DMS114 treated with DMSO at 0.1 percent for 48 hours (cell line): Measurements from ENCODE around the gene TSACC.

Source experiments
- DNase-seq: peaks from one replicate; lab custom pipeline; 2025; ENCODE audit not compliant: unreplicated experiment; lab: John Stamatoyannopoulos, UW

Gene TSACC

DNA sequence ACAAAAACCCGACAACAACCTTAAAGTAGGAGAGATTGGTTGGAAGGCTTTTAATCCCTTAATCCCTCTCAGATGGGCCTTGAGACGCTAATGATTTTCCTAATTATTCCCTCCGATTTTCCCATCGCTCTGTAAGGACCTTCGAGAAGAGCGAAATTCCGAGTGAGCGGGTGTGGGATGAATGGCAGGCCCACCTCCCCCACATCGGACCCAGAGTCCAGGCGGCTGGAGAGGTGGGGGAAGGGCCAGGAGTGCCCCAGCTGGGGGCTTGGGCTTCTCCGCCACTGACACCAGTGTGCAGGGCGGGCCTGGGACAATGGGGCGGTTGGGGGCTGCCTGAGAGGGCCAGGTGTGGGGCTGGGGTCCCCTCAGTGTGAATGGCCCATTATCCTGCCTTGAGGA, 54.1 kb downstream of the TSACC start:
- DNase-seq, result no peak

DNA sequence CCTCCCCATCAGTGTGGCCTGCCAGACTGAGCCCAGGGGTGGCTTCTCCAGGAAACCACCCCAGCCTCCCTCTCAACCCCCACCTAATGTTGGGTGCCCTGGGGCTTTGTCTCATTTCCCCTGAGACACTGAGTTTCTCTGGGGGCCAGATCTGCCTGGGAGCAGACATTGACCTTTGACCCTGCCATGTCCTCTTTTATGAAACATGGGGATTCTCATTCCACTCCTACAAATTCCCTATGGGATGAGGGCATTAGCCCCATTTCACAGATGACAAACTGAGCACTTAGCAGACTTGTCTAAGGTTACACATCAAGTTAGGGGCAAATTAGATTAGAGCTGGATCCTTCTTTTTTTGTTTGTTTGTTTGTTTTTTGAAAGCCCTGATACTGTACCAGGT, 54.8 kb downstream of the TSACC start:
- DNase-seq, result no peak

DNA sequence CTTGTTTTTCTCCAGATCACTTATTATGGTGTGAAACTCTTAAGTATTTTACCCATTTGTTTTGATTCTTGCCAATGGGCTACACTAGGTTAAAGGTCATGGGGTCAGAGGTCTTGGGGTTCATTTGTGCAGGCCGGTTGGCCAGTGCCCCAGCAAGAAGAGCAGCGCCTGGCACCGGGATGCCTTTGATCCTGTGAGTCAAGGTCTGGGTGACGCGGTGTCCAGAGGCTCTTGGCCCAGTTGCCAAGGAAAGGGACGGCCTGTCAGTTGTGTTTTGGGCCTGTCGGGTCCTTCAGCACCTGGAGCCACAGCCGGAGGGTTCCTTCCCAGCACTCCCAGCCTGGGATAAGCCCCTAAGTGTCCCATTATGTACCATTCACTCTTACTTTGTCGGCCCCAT, 55.8 kb downstream of the TSACC start:
- no peak for DNase-seq

DNA sequence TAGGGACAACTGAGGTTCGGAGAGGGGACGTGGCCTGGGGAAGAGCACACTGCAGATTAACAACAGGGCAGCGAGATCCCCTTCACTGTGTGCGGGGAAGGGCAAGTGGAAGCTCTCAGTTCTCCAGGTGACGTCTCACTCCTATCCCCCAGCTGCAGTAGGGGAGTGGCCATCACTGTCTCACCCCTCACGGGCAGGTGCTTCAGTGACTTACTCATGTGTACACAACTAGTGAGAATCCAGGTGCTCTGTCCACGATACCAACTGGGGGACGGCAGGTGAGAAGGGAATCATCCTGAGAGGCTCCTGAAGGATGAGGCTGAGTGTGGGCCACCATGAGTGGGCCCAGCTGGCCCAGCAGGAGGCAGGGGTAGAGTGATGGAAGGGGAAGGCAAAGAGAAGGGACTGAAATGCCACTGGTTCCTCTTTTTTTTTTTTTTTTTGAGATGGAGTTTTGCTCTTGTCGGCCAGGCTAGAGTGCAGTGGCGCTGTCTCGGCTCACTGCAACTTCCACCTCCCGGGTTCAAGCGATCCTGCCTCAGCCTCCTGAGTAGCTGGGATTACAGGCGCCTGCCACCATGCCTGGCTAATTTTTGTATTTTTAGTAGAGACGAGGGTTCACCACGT, 56.6 kb downstream of the TSACC start:
- no peak for DNase-seq
